ENCODE measurements around the gene KCTD12.

Gene KCTD12

DNA sequence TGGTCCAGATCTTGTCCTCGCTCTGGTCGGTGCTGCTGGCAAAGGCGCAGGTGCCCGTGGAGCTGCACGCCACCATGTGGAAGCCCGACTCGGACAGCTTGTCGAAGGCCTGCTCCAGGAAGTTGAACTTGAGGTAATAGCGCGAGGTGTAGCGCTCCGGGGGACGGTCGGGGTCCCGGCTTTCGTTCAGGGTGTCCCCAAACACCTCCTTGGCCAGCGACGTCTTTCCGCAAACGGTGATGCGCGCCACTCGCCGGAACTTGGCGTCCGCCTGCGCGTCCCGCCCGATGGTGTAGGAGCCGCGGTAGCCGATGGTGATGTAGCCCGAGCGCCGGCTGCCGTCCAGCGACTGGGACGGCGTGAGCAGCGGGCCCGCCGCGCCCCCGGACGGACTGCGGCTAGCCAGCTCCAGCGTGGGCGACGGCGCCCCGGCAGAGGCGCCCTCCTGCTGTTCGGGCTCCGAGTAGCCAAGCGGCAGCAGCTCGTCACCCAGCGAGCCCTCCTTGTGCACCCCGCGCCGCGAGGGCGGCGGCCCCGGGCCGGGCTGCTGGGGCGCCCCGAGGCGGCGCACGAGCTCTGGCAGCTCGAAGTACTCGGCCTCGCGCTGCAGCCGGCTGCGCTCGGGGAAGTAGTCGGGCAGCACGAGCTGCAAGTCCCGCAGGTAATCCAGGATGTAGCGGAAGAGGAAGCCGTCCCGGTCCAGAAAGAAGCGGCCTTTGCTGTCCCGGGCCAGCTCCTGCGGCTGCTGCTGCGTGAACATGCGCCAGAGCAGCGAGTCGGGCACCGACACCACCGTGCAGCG lies 801 bp downstream of the KCTD12 start:
- TF ChIP-seq, protein P1, sequence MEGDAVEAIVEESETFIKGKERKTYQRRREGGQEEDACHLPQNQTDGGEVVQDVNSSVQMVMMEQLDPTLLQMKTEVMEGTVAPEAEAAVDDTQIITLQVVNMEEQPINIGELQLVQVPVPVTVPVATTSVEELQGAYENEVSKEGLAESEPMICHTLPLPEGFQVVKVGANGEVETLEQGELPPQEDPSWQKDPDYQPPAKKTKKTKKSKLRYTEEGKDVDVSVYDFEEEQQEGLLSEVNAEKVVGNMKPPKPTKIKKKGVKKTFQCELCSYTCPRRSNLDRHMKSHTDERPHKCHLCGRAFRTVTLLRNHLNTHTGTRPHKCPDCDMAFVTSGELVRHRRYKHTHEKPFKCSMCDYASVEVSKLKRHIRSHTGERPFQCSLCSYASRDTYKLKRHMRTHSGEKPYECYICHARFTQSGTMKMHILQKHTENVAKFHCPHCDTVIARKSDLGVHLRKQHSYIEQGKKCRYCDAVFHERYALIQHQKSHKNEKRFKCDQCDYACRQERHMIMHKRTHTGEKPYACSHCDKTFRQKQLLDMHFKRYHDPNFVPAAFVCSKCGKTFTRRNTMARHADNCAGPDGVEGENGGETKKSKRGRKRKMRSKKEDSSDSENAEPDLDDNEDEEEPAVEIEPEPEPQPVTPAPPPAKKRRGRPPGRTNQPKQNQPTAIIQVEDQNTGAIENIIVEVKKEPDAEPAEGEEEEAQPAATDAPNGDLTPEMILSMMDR (conservative IDR thresholded peaks at IDR 0.05) = peak; percentile 72
- peak overlapping the region; percentile 56 for H3K27ac ChIP-seq

DNA sequence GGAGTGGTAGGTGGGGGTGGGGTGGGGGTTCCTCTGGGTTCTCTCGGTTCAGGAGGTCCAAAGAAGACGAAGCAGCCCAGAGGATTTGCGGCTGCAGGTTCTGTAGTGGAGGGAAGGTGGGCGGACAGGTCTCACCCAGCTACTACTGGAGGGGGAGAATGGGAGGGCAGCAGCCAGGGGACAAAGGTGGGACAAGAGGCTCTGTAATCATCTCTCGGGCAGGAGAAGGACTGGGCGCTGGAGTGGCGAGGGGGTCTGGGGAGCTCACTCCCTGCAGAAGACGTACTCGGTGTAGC lies 1.4 kb downstream of the KCTD12 start:
- TF ChIP-seq, protein P1 (conservative IDR thresholded peaks at IDR 0.05) = no peak
- H3K27ac ChIP-seq = no peak overlapping the region

DNA sequence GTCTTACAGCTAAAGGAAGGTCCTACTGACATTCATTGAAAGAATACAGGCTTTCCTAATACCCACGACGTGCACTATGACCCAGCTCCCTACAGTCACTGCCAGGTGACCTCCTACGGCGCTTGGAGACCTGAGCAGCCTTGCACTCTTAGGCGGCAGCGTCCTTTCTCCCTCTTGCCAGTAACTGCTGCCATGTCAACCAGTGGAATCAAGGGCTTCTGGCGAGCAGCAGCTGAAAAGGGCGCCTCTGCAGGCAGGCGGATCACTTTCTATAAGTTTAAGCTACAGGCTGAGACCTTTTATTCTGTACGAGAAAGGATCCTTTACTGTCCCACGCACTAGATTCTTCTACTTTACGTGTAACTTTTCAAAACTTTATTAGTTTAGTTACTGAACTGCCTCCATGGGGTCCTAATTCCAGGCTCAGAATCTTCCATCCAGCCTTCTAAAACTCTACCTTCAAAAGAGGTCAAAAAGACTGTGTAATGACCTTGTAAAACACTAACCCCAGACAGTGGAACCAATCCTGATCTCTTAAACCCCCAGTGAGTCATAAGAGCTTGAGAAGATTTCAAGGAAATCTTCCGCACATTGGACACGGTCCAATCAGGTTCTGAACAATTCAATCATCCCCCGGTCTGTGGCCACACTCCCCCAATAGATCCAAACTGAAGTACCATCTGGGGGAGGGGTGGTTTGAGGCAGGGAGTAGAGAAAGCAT lies 1.9 kb downstream of the KCTD12 start:
- TF ChIP-seq, protein P1 (conservative IDR thresholded peaks at IDR 0.05) = no peak
- no peak overlapping the region for H3K27ac ChIP-seq

DNA sequence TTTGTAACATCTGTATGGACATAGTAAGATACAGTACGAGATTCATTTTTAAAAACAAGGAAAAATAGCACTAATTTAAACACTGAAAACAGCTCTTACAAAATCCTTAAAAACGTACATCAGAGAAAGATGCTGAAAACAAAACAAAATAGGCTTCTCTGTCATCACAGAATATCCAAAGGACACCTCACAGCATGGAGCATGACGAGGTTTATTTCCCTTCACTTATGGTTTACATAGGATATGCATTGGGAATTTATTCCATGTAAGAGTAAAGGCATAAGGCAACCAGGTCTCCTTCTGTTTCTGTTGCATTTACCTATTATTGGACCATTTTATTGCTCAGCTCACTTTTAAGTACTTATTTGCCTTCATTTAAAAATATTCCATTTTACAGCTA lies 3.0 kb downstream of the KCTD12 start:
- TF ChIP-seq, protein P1 (conservative IDR thresholded peaks at IDR 0.05) = no peak
- H3K27ac ChIP-seq = no peak overlapping the region

DNA sequence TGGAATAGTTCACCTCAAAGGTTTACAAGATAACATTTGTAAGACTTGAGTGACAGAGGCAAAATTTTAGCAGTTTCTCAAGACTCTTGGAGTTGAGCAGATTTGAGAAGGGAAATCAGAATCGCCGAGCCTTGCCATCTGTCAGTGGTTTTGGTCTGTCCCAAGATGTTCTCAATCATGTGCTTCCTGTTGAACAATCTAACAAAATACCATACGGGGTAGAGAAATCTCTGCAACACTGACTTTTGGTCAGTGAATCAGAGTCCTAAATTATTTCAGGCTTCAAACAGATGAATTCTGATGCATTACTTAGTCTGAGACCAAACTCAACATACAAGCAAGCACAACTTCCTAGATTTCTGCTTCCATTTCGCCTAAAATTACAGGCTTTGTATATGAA lies 3.8 kb downstream of the KCTD12 start:
- H3K27ac ChIP-seq = no peak overlapping the region
- TF ChIP-seq, protein P1 (conservative IDR thresholded peaks at IDR 0.05) = no peak

DNA sequence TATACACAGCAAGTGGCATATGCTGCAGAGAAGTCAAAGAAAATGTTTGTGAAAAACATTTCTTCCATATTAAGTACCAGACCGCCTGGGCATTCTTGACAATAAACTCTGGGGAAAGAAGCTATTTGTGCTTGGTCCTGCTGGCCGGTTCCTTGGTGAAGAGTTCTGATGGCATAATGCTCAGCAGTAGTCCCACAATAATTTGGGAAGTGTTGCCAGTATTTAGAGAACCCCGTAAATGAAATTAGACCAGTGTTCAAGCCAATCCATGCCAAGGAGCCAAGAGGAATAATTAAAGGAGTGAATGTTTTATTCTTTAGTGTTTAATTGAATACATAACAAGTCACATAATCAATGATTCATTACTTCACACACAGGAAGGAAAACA lies 6.3 kb downstream of the KCTD12 start:
- TF ChIP-seq, protein P1 (conservative IDR thresholded peaks at IDR 0.05) = no peak
- no peak overlapping the region for H3K27ac ChIP-seq

DNA sequence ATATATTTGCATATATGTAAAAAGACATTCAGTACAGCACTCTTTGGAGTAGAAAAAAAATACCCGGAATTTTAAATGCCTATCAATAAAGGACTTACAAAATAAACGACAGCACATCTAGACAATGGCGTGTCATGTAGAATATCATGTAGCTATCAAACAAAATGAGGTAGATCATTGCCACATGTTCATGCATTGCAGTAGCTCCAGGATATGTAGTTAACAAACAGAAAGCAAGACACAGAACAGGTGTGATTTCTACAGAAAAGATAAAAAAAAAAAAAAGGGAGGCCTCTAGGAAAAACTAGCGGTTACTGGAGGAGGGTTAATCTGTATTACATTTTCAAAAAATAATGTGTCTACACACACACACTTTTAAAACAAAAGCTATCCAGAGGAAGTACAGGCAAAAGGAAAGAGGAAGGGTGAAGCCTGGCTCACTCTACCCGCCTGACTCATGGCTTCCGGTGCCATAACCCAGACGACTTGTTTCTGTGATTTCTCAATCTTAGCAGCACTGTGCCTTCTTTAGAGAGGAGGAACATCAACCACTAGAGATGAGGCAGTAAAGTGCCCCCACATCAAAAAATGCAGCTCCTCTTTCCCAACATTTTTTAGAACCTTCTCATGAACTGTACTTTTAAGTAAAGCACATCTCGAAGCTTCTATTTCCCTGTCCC lies 6.9 kb downstream of the KCTD12 start:
- TF ChIP-seq, protein P1 (conservative IDR thresholded peaks at IDR 0.05) = no peak
- H3K27ac ChIP-seq = no peak overlapping the region
